Activated CD8-positive, alpha-beta T cell treated with anti-CD3 and anti-CD28 coated beads for 36 hours (primary cell): Measurements from ENCODE around the gene WDR59. TPM values are rescaled to one million over a fixed set of nuclear protein-coding genes. Genes with fewer than 3 reads are reported as not detected.

Source experiments
- ATAC-seq: fragments of 200-7000 bp; cut with Tn5 transposase; one replicate; pipeline ENCODE4 v1.10.0; 2021; ENCODE audit warnings: mild to moderate bottlenecking, moderate library complexity
- CTCF ChIA-PET: fragments of 350-600 bp; sonication (Branson Sonifier 250); formaldehyde crosslinking; loops from one replicate; lab custom pipeline; 2021; ENCODE audit warnings: antibody characterized with exemption; lab: Charles Lee
- POLR2A ChIA-PET: fragments of 350-600 bp; sonication (Branson Sonifier 250); formaldehyde crosslinking; loops from one replicate; lab custom pipeline; 2021; ENCODE audit warnings: antibody characterized with exemption; lab: Charles Lee
- DNase-seq: peaks from one replicate; pipeline ENCODE4 v3.0.0-alpha.2; 2020
- H3K27ac Mint-ChIP-seq: one replicate; pipeline ENCODE4 v1.8.0; 2021; ENCODE audit warnings: mild to moderate bottlenecking, mixed read lengths
- H3K27me3 Mint-ChIP-seq: one replicate; pipeline ENCODE4 v1.8.0; 2021; ENCODE audit warnings: mixed read lengths
- H3K36me3 Mint-ChIP-seq: one replicate; pipeline ENCODE4 v1.8.0; 2021; ENCODE audit warnings: low read depth, mixed read lengths
- H3K4me1 Mint-ChIP-seq: one replicate; pipeline ENCODE4 v1.8.0; 2021; ENCODE audit warnings: low read depth, mixed read lengths
- H3K4me3 Mint-ChIP-seq: one replicate; pipeline ENCODE4 v1.8.0; 2021; ENCODE audit warnings: mild to moderate bottlenecking, moderate library complexity, mixed read lengths
- H3K9me3 Mint-ChIP-seq: one replicate; pipeline ENCODE4 v1.8.0; 2021; ENCODE audit warnings: mixed read lengths
- CTCF ChIP-seq: fragments of 200-600 bp; IDR thresholded peaks from one replicate; pipeline ENCODE4 v1.8.0; 2022; ENCODE audit warnings: antibody characterized with exemption, mild to moderate bottlenecking
- intact Hi-C: fragments of 100-400 bp; cut with micrococcal nuclease; formaldehyde crosslinking; loops from one replicate; pipeline ENCODE4 v1.10.0; 2022
- total RNA-seq, 2 experiments: library from RNA; stranded (reverse); gene quantifications; one replicate each; pipeline ENCODE4 v1.2.3, GENCODE V29; 2021

WDR59 gene
- total RNA-seq, 2 experiments from 2014 or later: 59.1 to 68.1 TPM

- no peak overlapping the region for H3K4me3 Mint-ChIP-seq
- ATAC-seq: no peak
- no peaks in the 10 kb centered on the region for H3K27me3 Mint-ChIP-seq
- peaks cover 27% of the 10 kb centered on the region for H3K36me3 Mint-ChIP-seq
- TF ChIP-seq CTCF: no peak
- ChIA-PET CTCF (no interaction called here), POLR2A (no interaction called here)
- H3K27ac Mint-ChIP-seq: no peak overlapping the region
- intact Hi-C loops: no loop called here
- no peaks in the 10 kb centered on the region for H3K9me3 Mint-ChIP-seq
- H3K4me1 Mint-ChIP-seq: no peaks in the 10 kb centered on the region
- no peak for DNase-seq
These were observed 40.5 kb downstream of the WDR59 start for GRCh38 chr16:74944466-74944865.

- ChIA-PET POLR2A (no interaction called here), CTCF (no interaction called here)
- Mint-ChIP-seq H3K9me3 (no peaks in the 10 kb centered on the region), H3K36me3 (peaks cover 29% of the 10 kb centered on the region), H3K4me1 (no peaks in the 10 kb centered on the region), H3K4me3 (no peak overlapping the region), H3K27me3 (no peaks in the 10 kb centered on the region), H3K27ac (no peak overlapping the region)
- ATAC-seq (no peak), DNase-seq (no peak)
- TF ChIP-seq CTCF: no peak
- intact Hi-C loops: no loop called here
These were observed 41.7 kb downstream of the WDR59 start for GRCh38 chr16:74942977-74943918.

- no peak overlapping the region for H3K27ac Mint-ChIP-seq
- TF ChIP-seq CTCF: no peak
- no peaks in the 10 kb centered on the region for H3K9me3 Mint-ChIP-seq
- POLR2A ChIA-PET: no interaction called here
- no peaks in the 10 kb centered on the region for H3K27me3 Mint-ChIP-seq
- no peak overlapping the region for H3K4me3 Mint-ChIP-seq
- no peak for DNase-seq
- peaks cover 31% of the 10 kb centered on the region for H3K36me3 Mint-ChIP-seq
- intact Hi-C loops: no loop called here
- no peaks in the 10 kb centered on the region for H3K4me1 Mint-ChIP-seq
- CTCF ChIA-PET: no interaction called here
- no peak for ATAC-seq
These were observed 42.4 kb downstream of the WDR59 start for GRCh38 chr16:74942566-74942965.

- no peak for TF ChIP-seq CTCF
- no peaks in the 10 kb centered on the region for H3K9me3 Mint-ChIP-seq
- POLR2A ChIA-PET: no interaction called here
These were observed 45.2 kb downstream of the WDR59 start for GRCh38 chr16:74939688-74940087.

GRCh38 chr16:74936902-74937560 is 47.9 kb downstream of the WDR59 start:
- CTCF ChIA-PET: interaction anchor here (0.6 kb wide), 1 partner anchor 20 kb away, joined by 3 read pairs; no protein-coding TSS in a partner anchor
- Mint-ChIP-seq H3K4me1 (peaks cover 4% of the 10 kb centered on the region), H3K27me3 (no peaks in the 10 kb centered on the region), H3K27ac (no peak overlapping the region), H3K9me3 (no peaks in the 10 kb centered on the region), H3K4me3 (no peak overlapping the region), H3K36me3 (peaks cover 26% of the 10 kb centered on the region)
- no peak for TF ChIP-seq CTCF
- intact Hi-C loops: no loop called here
- POLR2A ChIA-PET: no interaction called here
- DNase-seq (peak; percentile 33), ATAC-seq (peak; percentile 66)

More at GRCh38 chr16:74939688-74940087, 45.2 kb downstream of the WDR59 start:
- Mint-ChIP-seq H3K4me3 (no peak overlapping the region), H3K27me3 (no peaks in the 10 kb centered on the region), H3K36me3 (peaks cover 29% of the 10 kb centered on the region), H3K4me1 (peaks cover 4% of the 10 kb centered on the region), H3K27ac (no peak overlapping the region)
- ATAC-seq: no peak
- intact Hi-C loops: no loop called here
- CTCF ChIA-PET: no interaction called here
- no peak for DNase-seq
